GM12801 (cell line): ENCODE results near the gene PHF24.

Experiments
- TF ChIP-seq, protein P1 (sequence below): IDR thresholded peaks from one replicate; pipeline ENCODE4 v1.5.1; 2011; ENCODE audit warnings: control low read depth; ENCODE audit not compliant: insufficient read length; ENCODE audit errors: extremely low read depth

PHF24 gene

GRCh38 chr9:34991607-34992375 is 33.7 kb downstream of the PHF24 start:
- TF ChIP-seq, protein P1, sequence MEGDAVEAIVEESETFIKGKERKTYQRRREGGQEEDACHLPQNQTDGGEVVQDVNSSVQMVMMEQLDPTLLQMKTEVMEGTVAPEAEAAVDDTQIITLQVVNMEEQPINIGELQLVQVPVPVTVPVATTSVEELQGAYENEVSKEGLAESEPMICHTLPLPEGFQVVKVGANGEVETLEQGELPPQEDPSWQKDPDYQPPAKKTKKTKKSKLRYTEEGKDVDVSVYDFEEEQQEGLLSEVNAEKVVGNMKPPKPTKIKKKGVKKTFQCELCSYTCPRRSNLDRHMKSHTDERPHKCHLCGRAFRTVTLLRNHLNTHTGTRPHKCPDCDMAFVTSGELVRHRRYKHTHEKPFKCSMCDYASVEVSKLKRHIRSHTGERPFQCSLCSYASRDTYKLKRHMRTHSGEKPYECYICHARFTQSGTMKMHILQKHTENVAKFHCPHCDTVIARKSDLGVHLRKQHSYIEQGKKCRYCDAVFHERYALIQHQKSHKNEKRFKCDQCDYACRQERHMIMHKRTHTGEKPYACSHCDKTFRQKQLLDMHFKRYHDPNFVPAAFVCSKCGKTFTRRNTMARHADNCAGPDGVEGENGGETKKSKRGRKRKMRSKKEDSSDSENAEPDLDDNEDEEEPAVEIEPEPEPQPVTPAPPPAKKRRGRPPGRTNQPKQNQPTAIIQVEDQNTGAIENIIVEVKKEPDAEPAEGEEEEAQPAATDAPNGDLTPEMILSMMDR = no peak

GRCh38 chr9:34992376-34992951 is 34.4 kb downstream of the PHF24 start:
- TF ChIP-seq, protein P1 = no peak

DNA sequence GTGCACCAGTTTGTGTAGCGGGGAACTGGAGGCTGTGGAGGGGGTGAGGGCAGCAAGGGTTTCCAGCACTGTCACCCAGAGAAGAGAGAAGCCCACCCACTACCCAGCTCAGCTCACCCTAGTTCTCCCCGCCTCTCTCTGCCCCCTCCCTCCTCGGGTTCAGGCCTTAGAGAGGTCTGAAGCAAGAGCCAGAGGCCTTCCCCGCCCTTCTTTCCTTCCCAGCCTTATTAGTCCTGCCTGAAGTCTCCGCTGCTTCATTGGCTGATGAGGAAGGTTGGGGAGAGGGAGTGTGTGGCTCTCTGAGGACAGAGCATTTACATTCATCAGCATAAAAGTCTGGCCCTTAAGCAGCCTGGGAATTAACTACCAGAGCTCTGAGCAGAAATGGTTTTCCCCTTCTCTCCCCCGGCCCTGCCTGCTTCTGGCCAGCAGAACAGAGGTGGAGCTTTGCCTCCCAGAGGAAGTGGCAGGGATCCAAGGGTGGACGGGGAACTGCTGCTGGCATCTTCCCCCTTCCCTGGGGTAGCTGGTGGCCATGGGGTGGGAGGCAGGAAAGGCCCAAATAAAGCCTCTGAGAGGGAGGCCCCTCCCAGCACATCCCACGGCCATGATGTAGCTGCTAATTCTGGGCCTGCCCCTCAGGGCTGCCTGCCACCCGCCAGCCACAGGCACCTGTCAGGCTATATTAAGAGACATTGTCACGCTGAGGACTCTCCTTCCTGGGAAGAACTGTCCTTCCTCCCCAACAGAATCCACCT is 35.6 kb downstream of the PHF24 start:
- TF ChIP-seq, protein P1 = no peak

- TF ChIP-seq, protein P1 = no peak
These were observed 36.3 kb downstream of the PHF24 start for GRCh38 chr9:34994260-34994899.

DNA sequence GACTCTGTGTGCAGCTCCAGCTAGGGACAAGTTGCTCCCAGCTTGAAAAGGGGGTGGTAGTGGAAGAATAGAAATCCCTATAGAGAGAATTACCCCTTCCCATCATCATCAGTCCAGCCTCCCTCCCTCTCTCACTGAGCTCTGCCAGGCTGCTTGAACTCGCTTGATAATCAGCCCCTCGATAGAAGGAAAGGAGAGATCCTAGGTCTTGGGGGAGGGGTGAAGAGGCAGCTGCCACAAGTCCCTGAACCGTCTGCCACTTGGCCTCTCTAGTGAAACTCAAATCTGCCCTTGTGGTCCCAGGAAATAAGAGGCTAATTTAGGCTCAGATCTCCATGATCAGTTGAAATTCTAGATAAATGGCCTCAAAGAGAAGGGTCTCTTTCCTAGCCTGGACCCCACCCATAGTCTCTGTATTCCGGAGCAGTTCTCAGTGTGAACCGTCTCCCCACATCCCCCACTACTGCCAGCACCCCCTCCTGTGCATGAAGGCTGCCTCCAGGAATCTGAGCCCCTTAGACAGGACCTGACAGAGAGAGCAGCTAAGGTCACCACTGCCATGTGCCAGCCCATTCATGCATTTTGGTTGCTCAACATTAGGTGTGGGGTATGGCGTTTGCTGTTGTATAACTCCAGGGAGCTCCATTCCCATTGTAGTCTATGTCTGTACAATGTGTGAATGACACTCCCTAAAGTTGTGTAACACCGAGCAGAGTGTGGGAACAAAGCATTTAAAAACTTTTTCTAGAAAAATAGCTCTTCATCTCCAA is 37.0 kb downstream of the PHF24 start:
- TF ChIP-seq, protein P1 = no peak

GRCh38 chr9:34995670-34996060 is 37.6 kb downstream of the PHF24 start:
- TF ChIP-seq, protein P1 = no peak
